Aorta (tissue), 5 donors: ENCODE results near the gene ALKBH4. TPM values are rescaled to one million over a fixed set of nuclear protein-coding genes. Genes with fewer than 3 reads are reported as not detected.

Experiments used
- ATAC-seq: fragments of 200-7000 bp; cut with Tn5 transposase; one replicate; pipeline ENCODE4 v1.9.1; 2022; ENCODE audit warnings: moderate library complexity; ENCODE audit not compliant: low FRiP score
- DNase-seq, 2 donors: peaks; one replicate each; pipeline ENCODE4 v3.0.0-alpha.2; 2020
- H3K27ac ChIP-seq, 2 donors: one replicate each; pipeline ENCODE4 v1.5.1; 2013; ENCODE audit warnings: low read length in 2 of 2, mild to moderate bottlenecking in 2 of 2, moderate library complexity in 2 of 2, control low read depth in 1 of 2, inconsistent platforms in 1 of 2, low read depth in 1 of 2
- H3K27me3 ChIP-seq, 2 donors: one replicate each; pipeline ENCODE4 v1.6.1; 2013; ENCODE audit warnings: control low read depth in 1 of 2, low read length in 1 of 2, mild to moderate bottlenecking in 1 of 2, moderate library complexity in 1 of 2; ENCODE audit not compliant: insufficient read depth in 2 of 2, control insufficient read depth in 1 of 2
- H3K36me3 ChIP-seq, 2 donors: one replicate each; pipeline ENCODE4 v1.6.1; 2013; ENCODE audit warnings: control low read depth in 1 of 2, low read length in 1 of 2, mild to moderate bottlenecking in 1 of 2; ENCODE audit not compliant: insufficient read depth in 2 of 2, control insufficient read depth in 1 of 2
- H3K4me1 ChIP-seq, 2 donors: one replicate each; pipeline ENCODE4 v1.6.1; 2013; ENCODE audit warnings: low read length in 2 of 2, control low read depth in 1 of 2, mild to moderate bottlenecking in 1 of 2, moderate library complexity in 1 of 2; ENCODE audit not compliant: insufficient read depth in 2 of 2, control insufficient read depth in 1 of 2
- H3K4me3 ChIP-seq, 2 donors: one replicate each; pipeline ENCODE4 v1.5.1; 2013; ENCODE audit warnings: low read length in 2 of 2, control low read depth in 1 of 2, mild to moderate bottlenecking in 1 of 2
- H3K9me3 ChIP-seq: one replicate; pipeline ENCODE4 v1.6.1; 2013; ENCODE audit warnings: mild to moderate bottlenecking, low read length; ENCODE audit not compliant: control insufficient read depth
- WGBS, 2 donors: extraction: QIAGEN DNeasy Blood & Tissue Kit; methylation state at CpG; one replicate each; pipeline ENCODE4 v1.1.7; 2013; 5-methylcytosine and 5-hydroxymethylcytosine counted together
- intact Hi-C, 2 donors: fragments of 100-400 bp; cut with DNase I; formaldehyde crosslinking; loops; one replicate each; pipeline versions ENCODE4 v1.14.2 to v1.15.0; 2022
- polyA plus RNA-seq, 2 donors: library from polyadenylated mRNA; stranded (reverse); fragments of 200-250 nt; gene quantifications; one replicate each; pipeline ENCODE4 v1.2.3, GENCODE V29; 2013
- total RNA-seq, 2 donors: library from RNA; stranded (reverse); fragmentation: NEBNext Ultra II Directional; extraction: Animal tissue kit (Norgen Biotek cat#: 25700); gene quantifications; one replicate each; pipeline ENCODE4 v1.2.1, GENCODE V29; 2021
- donor health status: healthy with polysubstance abuse.
- donor health status: Bipolar disorder and iron deficiency.
- donor health status: DM: no; HTN: no; CAD: no.
- donor health status: DM: no; HTN: no; CAD: no.
- donor health status: DM: yes; HTN: yes; CAD: no.

ALKBH4 gene
- total and polyA plus RNA-seq, 4 donors = 6.1 to 10.2 (median 8.9) TPM

- intact Hi-C loops = no loop called here
- Histone ChIP-seq H3K27ac (no peak overlapping the region), H3K4me3 (no peak overlapping the region), H3K27me3 (no peaks in the 10 kb centered on the region), H3K4me1 (no peaks in the 10 kb centered on the region), H3K9me3 (no peaks in the 10 kb centered on the region), H3K36me3 (no peaks in the 10 kb centered on the region)
- no peak for ATAC-seq
- WGBS, 2 donors = 78 to 81% methylated on average over 6 of the region's 6 CpGs
- peak; percentile 24 to 65 for DNase-seq
These were observed 7.1 kb upstream of the ALKBH4 start for GRCh38 chr7:102471791-102472125.

- DNase-seq (peak; percentile 42 to 68), ATAC-seq (no peak)
- H3K27me3 ChIP-seq = no peaks in the 10 kb centered on the region
- H3K9me3 ChIP-seq = no peaks in the 10 kb centered on the region
- 77 to 79% methylated on average over 20 of the region's 20 CpGs for WGBS, 2 donors
- H3K4me3 ChIP-seq = no peak overlapping the region
- H3K4me1 ChIP-seq = no peaks in the 10 kb centered on the region
- H3K27ac ChIP-seq = no peak overlapping the region
- intact Hi-C loops = no loop called here
- H3K36me3 ChIP-seq = no peaks in the 10 kb centered on the region
These were observed 5.5 kb upstream of the ALKBH4 start for GRCh38 chr7:102469972-102470825.

- H3K4me3 ChIP-seq = no peak overlapping the region
These were observed 4.8 kb upstream of the ALKBH4 start for GRCh38 chr7:102469351-102469971.

GRCh38 chr7:102468478-102469350 is 4.1 kb upstream of the ALKBH4 start:
- H3K27me3 ChIP-seq = no peaks in the 10 kb centered on the region
- peak; percentile 47 to 76 for DNase-seq
- no peak for ATAC-seq
- WGBS, 2 donors = 84 to 87% methylated on average over 40 of the region's 40 CpGs
- H3K4me1 ChIP-seq = no peaks in the 10 kb centered on the region
- no peaks in the 10 kb centered on the region for H3K36me3 ChIP-seq
- intact Hi-C loops = no loop called here
- H3K27ac ChIP-seq = no peak overlapping the region
- H3K9me3 ChIP-seq = no peaks in the 10 kb centered on the region
- no peak overlapping the region for H3K4me3 ChIP-seq

More at GRCh38 chr7:102469351-102469971, 4.8 kb upstream of the ALKBH4 start:
- 83 to 85% methylated on average over 20 to 24 of the region's 24 CpGs for WGBS, 2 donors
- Histone ChIP-seq H3K9me3 (no peaks in the 10 kb centered on the region), H3K27ac (no peak overlapping the region), H3K4me1 (no peaks in the 10 kb centered on the region), H3K36me3 (no peaks in the 10 kb centered on the region), H3K27me3 (no peaks in the 10 kb centered on the region)
- DNase-seq (peak; percentile 27 to 60), ATAC-seq (no peak)
- intact Hi-C loops = no loop called here

GRCh38 chr7:102467581-102468477 is 3.2 kb upstream of the ALKBH4 start:
- Histone ChIP-seq H3K9me3 (no peaks in the 10 kb centered on the region), H3K4me3 (no peak overlapping the region), H3K27ac (no peak overlapping the region), H3K4me1 (no peaks in the 10 kb centered on the region), H3K36me3 (no peaks in the 10 kb centered on the region), H3K27me3 (no peaks in the 10 kb centered on the region)
- ATAC-seq = no peak
- intact Hi-C loops = no loop called here
- WGBS, 2 donors = 86 to 92% methylated on average over 24 of the region's 24 CpGs
- peak; percentile 46 to 65 for DNase-seq

GRCh38 chr7:102466097-102466496 is 1.4 kb upstream of the ALKBH4 start:
- H3K36me3 ChIP-seq = no peaks in the 10 kb centered on the region
- intact Hi-C loops = no loop called here
- H3K4me3 ChIP-seq = no peak overlapping the region

GRCh38 chr7:102463841-102464576 is 654 bp downstream of the ALKBH4 start:
- DNase-seq = peak in 1 of 2 donors; percentile 57
- no peak for ATAC-seq
- Histone ChIP-seq H3K27ac (no peak overlapping the region), H3K9me3 (no peaks in the 10 kb centered on the region), H3K4me3 (peak overlapping the region; percentile 50 to 96), H3K27me3 (no peaks in the 10 kb centered on the region), H3K36me3 (no peaks in the 10 kb centered on the region), H3K4me1 (no peaks in the 10 kb centered on the region)
- intact Hi-C loops = no loop called here
- 9% methylated on average over 24 of the region's 24 CpGs for WGBS, 2 donors

More at GRCh38 chr7:102466097-102466496, 1.4 kb upstream of the ALKBH4 start:
- Histone ChIP-seq H3K9me3 (no peaks in the 10 kb centered on the region), H3K27ac (no peak overlapping the region), H3K4me1 (no peaks in the 10 kb centered on the region), H3K27me3 (no peaks in the 10 kb centered on the region)
- DNase-seq (peak in 1 of 2 donors; percentile 14), ATAC-seq (no peak)
- 94 to 97% methylated on average over 7 of the region's 7 CpGs for WGBS, 2 donors
